ENCODE measurements around the gene MTHFD1.

- TF ChIP-seq CTCF (IDR thresholded peaks at IDR 0.05) (no peak), POLR2A (IDR thresholded peaks at IDR 0.05) (no peak)
These were observed 79.4 kb downstream of the MTHFD1 start for GRCh38 chr14:64467566-64467965.
